Hepatocyte (in vitro differentiated cells): Measurements from ENCODE around the gene AGBL4.
"Not testable (repeated sequence)": the region's sequence is repeated elsewhere in the genome, so short reads cannot be mapped to it uniquely, and the experiment has no call there.

Experiments used
- EZH2 ChIP-seq: fragments of 200-600 bp; sonication (generic); IDR thresholded peaks from 2 replicates; pipeline ENCODE4 v1.6.1; 2016; ENCODE audit warnings: antibody characterized with exemption, mild to moderate bottlenecking, borderline replicate concordance
- EZH2phosphoT487 ChIP-seq: fragments of 200-600 bp; sonication (generic); IDR thresholded peaks from one replicate; pipeline ENCODE4 v1.6.1; 2018; ENCODE audit warnings: antibody characterized with exemption, mild to moderate bottlenecking, low read depth, moderate library complexity; ENCODE audit not compliant: unreplicated experiment, severe bottlenecking
- TF ChIP-seq, protein P1 (sequence below): fragments of 200-600 bp; sonication (generic); IDR thresholded peaks from 2 replicates; pipeline ENCODE4 v1.5.1; 2016; ENCODE audit warnings: antibody characterized with exemption, mild to moderate bottlenecking; ENCODE audit not compliant: poor library complexity

DNA sequence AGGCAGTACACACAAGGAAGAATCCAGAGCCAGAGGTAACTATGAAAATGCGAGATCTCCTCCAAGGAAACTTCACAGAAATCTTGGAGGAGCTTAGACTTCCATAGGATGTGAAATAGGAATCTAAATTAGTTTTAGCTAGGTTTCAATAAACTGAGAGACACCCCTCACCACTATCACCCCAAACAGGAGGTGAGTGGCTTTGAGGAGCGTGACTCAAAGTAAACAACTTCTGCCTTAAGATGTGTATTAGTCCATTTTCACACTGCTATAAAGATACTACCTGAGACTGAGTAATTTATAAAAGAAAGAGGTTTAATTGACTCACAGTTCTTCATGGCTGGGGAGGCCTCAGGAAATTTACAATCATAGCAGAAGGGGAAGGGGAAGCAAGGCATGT lies 703.3 kb downstream of the AGBL4 start:
- TF ChIP-seq, protein P1, sequence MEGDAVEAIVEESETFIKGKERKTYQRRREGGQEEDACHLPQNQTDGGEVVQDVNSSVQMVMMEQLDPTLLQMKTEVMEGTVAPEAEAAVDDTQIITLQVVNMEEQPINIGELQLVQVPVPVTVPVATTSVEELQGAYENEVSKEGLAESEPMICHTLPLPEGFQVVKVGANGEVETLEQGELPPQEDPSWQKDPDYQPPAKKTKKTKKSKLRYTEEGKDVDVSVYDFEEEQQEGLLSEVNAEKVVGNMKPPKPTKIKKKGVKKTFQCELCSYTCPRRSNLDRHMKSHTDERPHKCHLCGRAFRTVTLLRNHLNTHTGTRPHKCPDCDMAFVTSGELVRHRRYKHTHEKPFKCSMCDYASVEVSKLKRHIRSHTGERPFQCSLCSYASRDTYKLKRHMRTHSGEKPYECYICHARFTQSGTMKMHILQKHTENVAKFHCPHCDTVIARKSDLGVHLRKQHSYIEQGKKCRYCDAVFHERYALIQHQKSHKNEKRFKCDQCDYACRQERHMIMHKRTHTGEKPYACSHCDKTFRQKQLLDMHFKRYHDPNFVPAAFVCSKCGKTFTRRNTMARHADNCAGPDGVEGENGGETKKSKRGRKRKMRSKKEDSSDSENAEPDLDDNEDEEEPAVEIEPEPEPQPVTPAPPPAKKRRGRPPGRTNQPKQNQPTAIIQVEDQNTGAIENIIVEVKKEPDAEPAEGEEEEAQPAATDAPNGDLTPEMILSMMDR: not testable (repeated sequence)
- TF ChIP-seq EZH2phosphoT487, EZH2: not testable (repeated sequence)
